Caco-2 (cell line): ENCODE measurements around the gene LRRTM2. TPM values are rescaled to one million over a fixed set of nuclear protein-coding genes. Genes with fewer than 3 reads are reported as not detected.
"Not testable (repeated sequence)": the region's sequence is repeated elsewhere in the genome, so short reads cannot be mapped to it uniquely, and the experiment has no call there.

Experiments
- BruUV-seq: library from RNA; stranded (reverse); fragments of 400-500 nt; replicated peaks from 2 replicates; lab custom pipeline; 2021; lab: Mats Ljungman, UMichigan
- CTCF ChIA-PET: fragments of 300-600 bp; sonication (Branson Sonifier 250); formaldehyde crosslinking; loops from one replicate; lab custom pipeline; 2022; ENCODE audit warnings: antibody characterized with exemption; lab: Charles Lee
- POLR2A ChIA-PET: fragments of 300-600 bp; sonication (Branson Sonifier 250); formaldehyde crosslinking; loops from one replicate; lab custom pipeline; 2022; ENCODE audit warnings: antibody characterized with exemption; lab: Charles Lee
- DNase-seq, 2 experiments: peaks; one replicate each; pipeline versions ENCODE4 v3.0.0 to v3.0.0-alpha.2; 2020 to 2022
- H3K27me3 ChIP-seq: replicated peaks from 2 replicates; pipeline ENCODE4 v1.6.0; 2011; ENCODE audit warnings: low read length; ENCODE audit not compliant: control insufficient read depth, insufficient read depth
- H3K36me3 ChIP-seq: 2 replicates; pipeline ENCODE4 v1.5.1; 2011; ENCODE audit warnings: low read length; ENCODE audit not compliant: control insufficient read depth, insufficient read depth
- H3K4me1 ChIP-seq: fragments of 250-450 bp; sonication (Bioruptor Pico); 2 replicates; pipeline ENCODE4 v1.5.1; 2020; ENCODE audit warnings: mild to moderate bottlenecking
- H3K4me3 ChIP-seq: 2 replicates; pipeline ENCODE4 v1.5.1; 2011; ENCODE audit warnings: low read depth, mild to moderate bottlenecking, control low read depth, low read length
- H3K9me3 ChIP-seq: fragments of 250-450 bp; sonication (Bioruptor Pico); 2 replicates; pipeline ENCODE4 v1.5.1; 2020; ENCODE audit warnings: mild to moderate bottlenecking, moderate library complexity
- H3K27ac Mint-ChIP-seq: one replicate; pipeline ENCODE4 v1.8.0; 2022; ENCODE audit warnings: mixed read lengths; ENCODE audit not compliant: unreplicated experiment
- H3K27me3 Mint-ChIP-seq: one replicate; pipeline ENCODE4 v1.8.0; 2022; ENCODE audit warnings: mixed read lengths; ENCODE audit not compliant: insufficient read depth, unreplicated experiment
- H3K36me3 Mint-ChIP-seq: one replicate; pipeline ENCODE4 v1.8.0; 2022; ENCODE audit warnings: mild to moderate bottlenecking, mixed read lengths; ENCODE audit not compliant: insufficient read depth, unreplicated experiment
- H3K4me1 Mint-ChIP-seq: one replicate; pipeline ENCODE4 v1.8.0; 2022; ENCODE audit warnings: low read depth, mixed read lengths; ENCODE audit not compliant: unreplicated experiment
- H3K4me3 Mint-ChIP-seq: one replicate; pipeline ENCODE4 v1.8.0; 2022; ENCODE audit warnings: mild to moderate bottlenecking, moderate library complexity, mixed read lengths; ENCODE audit not compliant: unreplicated experiment
- H3K9me3 Mint-ChIP-seq: one replicate; pipeline ENCODE4 v1.8.0; 2022; ENCODE audit warnings: mixed read lengths; ENCODE audit not compliant: unreplicated experiment
- CTCF ChIP-seq, 2 experiments: fragments of 200-600 bp in 1 of 2; IDR thresholded peaks; 1 replicate in 1 of 2; 2 replicates in 1 of 2; pipeline versions ENCODE4 v1.5.1 to v1.8.0; 2011 to 2022; ENCODE audit warnings: antibody characterized with exemption in 1 of 2, control low read depth in 1 of 2, inconsistent platforms in 1 of 2, low read depth in 1 of 2, low read length in 1 of 2, mild to moderate bottlenecking in 1 of 2, moderate library complexity in 1 of 2; ENCODE audit not compliant: insufficient read depth in 1 of 2, severe bottlenecking in 1 of 2, unreplicated experiment in 1 of 2
- intact Hi-C: fragments of 100-400 bp; cut with micrococcal nuclease; formaldehyde crosslinking; loops from one replicate; pipeline ENCODE4 v1.10.0; 2022; ENCODE audit not compliant: unreplicated experiment
- total RNA-seq: library from RNA; stranded (reverse); gene quantifications from 2 replicates; pipeline ENCODE4 v1.2.3, GENCODE V29; 2022

Gene LRRTM2
- total RNA-seq, 1 experiment from 2014 or later: not detected

GRCh38 chr5:138841531-138841930 lies 33.6 kb downstream of the LRRTM2 start:
- Histone ChIP-seq H3K4me3 (no peak overlapping the region), H3K4me1 (0 out of 2 replicates have a peak, but pooled peaks cover 2% of the 10 kb centered on the region), H3K36me3 (no peaks in the 10 kb centered on the region), H3K27me3 (no peaks in the 10 kb centered on the region), H3K9me3 (no peaks in the 10 kb centered on the region)
- CTCF ChIA-PET: no interaction called here
- no peak for TF ChIP-seq CTCF (IDR thresholded peaks at IDR 0.05; ENCODE audit: insufficient read depth in 1 of 2, low read depth in 1 of 2, low read length in 1 of 2, severe bottlenecking in 1 of 2, unreplicated experiment in 1 of 2)
- POLR2A ChIA-PET: no interaction called here
- Mint-ChIP-seq H3K4me3 (no peak overlapping the region), H3K9me3 (no peaks in the 10 kb centered on the region), H3K27me3 (no peaks in the 10 kb centered on the region), H3K27ac (no peak overlapping the region), H3K4me1 (peaks cover 16% of the 10 kb centered on the region), H3K36me3 (peaks cover 24% of the 10 kb centered on the region)
- no TSS peak for BruUV-seq
- intact Hi-C loops: no loop called here
- no peak for DNase-seq

GRCh38 chr5:138840103-138840502 lies 35.0 kb downstream of the LRRTM2 start:
- H3K4me1 Mint-ChIP-seq: peaks cover 12% of the 10 kb centered on the region
- TF ChIP-seq CTCF (IDR thresholded peaks at IDR 0.05; ENCODE audit: insufficient read depth in 1 of 2, low read depth in 1 of 2, low read length in 1 of 2, severe bottlenecking in 1 of 2, unreplicated experiment in 1 of 2): no peak
- H3K27ac Mint-ChIP-seq: no peak overlapping the region
- POLR2A ChIA-PET: no interaction called here
- no peak overlapping the region for H3K4me3 ChIP-seq
- BruUV-seq: no TSS peak
- no peak overlapping the region for H3K4me3 Mint-ChIP-seq
- intact Hi-C loops: no loop called here
- H3K4me1 ChIP-seq: no peaks in the 10 kb centered on the region
- H3K9me3 Mint-ChIP-seq: peaks cover 2% of the 10 kb centered on the region
- no peak for DNase-seq
- H3K36me3 Mint-ChIP-seq: peaks cover 20% of the 10 kb centered on the region
- CTCF ChIA-PET: no interaction called here
- H3K36me3 ChIP-seq: no peaks in the 10 kb centered on the region; the same call in 1 of the 2 replicates
- no peaks in the 10 kb centered on the region for H3K9me3 ChIP-seq
- H3K27me3 ChIP-seq: no peaks in the 10 kb centered on the region
- no peaks in the 10 kb centered on the region for H3K27me3 Mint-ChIP-seq

GRCh38 chr5:138837160-138837559 lies 38.0 kb downstream of the LRRTM2 start:
- Mint-ChIP-seq H3K27me3 (no peaks in the 10 kb centered on the region), H3K4me3 (no peak overlapping the region), H3K36me3 (peaks cover 28% of the 10 kb centered on the region), H3K9me3 (peaks cover 10% of the 10 kb centered on the region), H3K27ac (no peak overlapping the region), H3K4me1 (peaks cover 6% of the 10 kb centered on the region)
- no TSS peak for BruUV-seq
- DNase-seq: no peak
- no peaks in the 10 kb centered on the region; the same call in none of the 2 replicates for H3K36me3 ChIP-seq
- H3K4me1 ChIP-seq: no peaks in the 10 kb centered on the region
- CTCF ChIA-PET: no interaction called here
- H3K4me3 ChIP-seq: no peak overlapping the region
- TF ChIP-seq CTCF (IDR thresholded peaks at IDR 0.05; ENCODE audit: insufficient read depth in 1 of 2, low read depth in 1 of 2, low read length in 1 of 2, severe bottlenecking in 1 of 2, unreplicated experiment in 1 of 2): no peak
- no peaks in the 10 kb centered on the region for H3K27me3 ChIP-seq
- H3K9me3 ChIP-seq: no peaks in the 10 kb centered on the region; the same call in 1 of the 2 replicates
- POLR2A ChIA-PET: no interaction called here
- intact Hi-C loops: no loop called here

- POLR2A ChIA-PET: interaction anchor here (0.6 kb wide), 1 partner anchor 132 kb away, joined by 5 read pairs; no protein-coding TSS in a partner anchor
- H3K27me3 ChIP-seq, intact Hi-C loops, DNase-seq, H3K27ac Mint-ChIP-seq, CTCF ChIA-PET, H3K9me3 ChIP-seq, H3K4me1 ChIP-seq, H3K4me3 Mint-ChIP-seq, BruUV-seq, H3K4me3 ChIP-seq, H3K36me3 ChIP-seq, H3K27me3 Mint-ChIP-seq: not testable (repeated sequence)
- peaks cover 37% of the 10 kb centered on the region for H3K36me3 Mint-ChIP-seq
- H3K9me3 Mint-ChIP-seq: peaks cover 10% of the 10 kb centered on the region
- H3K4me1 Mint-ChIP-seq: peaks cover 20% of the 10 kb centered on the region
These were observed 40.3 kb downstream of the LRRTM2 start for GRCh38 chr5:138834853-138835252.
